ENCODE results near the gene GLI3. TPM values are rescaled to one million over a fixed set of nuclear protein-coding genes. Genes with fewer than 3 reads are reported as not detected.
A peak's percentile ranks its signal among the peaks of the same experiment; 100 is the strongest.

The GLI3 gene
- total RNA-seq, 4 donors from 2014 or later: 8.6 to 12.6 (median 8.7) TPM

GRCh38 chr7:41924796-41925195 is 312.2 kb downstream of the GLI3 start:
- 86% methylated on average over 9 of the region's 9 CpGs for WGBS, 2 donors
- no peak for DNase-seq (ENCODE audit: low spot score in 2 of 2)
- TF ChIP-seq POLR2A (IDR thresholded peaks at IDR 0.05) (no peak), EP300 (IDR thresholded peaks at IDR 0.05) (no peak)

GRCh38 chr7:41922373-41922772 is 314.6 kb downstream of the GLI3 start:
- DNase-seq (ENCODE audit: low spot score in 2 of 2): no peak
- 76 to 82% methylated on average over 2 of the region's 2 CpGs for WGBS, 2 donors
- no peaks in the 10 kb centered on the region for H3K36me3 ChIP-seq
- H3K27ac ChIP-seq: peak overlapping the region in 1 of 4 donors; percentile 15
- H3K4me3 ChIP-seq: no peak overlapping the region
- TF ChIP-seq POLR2A (IDR thresholded peaks at IDR 0.05) (no peak), EP300 (IDR thresholded peaks at IDR 0.05) (no peak), CTCF (IDR thresholded peaks at IDR 0.05) (no peak)
- H3K4me1 ChIP-seq: peaks cover 0 to 5% (median 0%) of the 10 kb centered on the region in 4 donors
- H3K9me3 ChIP-seq: no peaks in the 10 kb centered on the region
- H3K27me3 ChIP-seq: no peaks in the 10 kb centered on the region

More at GRCh38 chr7:41924796-41925195, 312.2 kb downstream of the GLI3 start:
- Histone ChIP-seq H3K27ac (no peak overlapping the region), H3K36me3 (no peaks in the 10 kb centered on the region), H3K27me3 (no peaks in the 10 kb centered on the region), H3K9me3 (no peaks in the 10 kb centered on the region), H3K4me3 (no peak overlapping the region), H3K4me1 (peaks cover 0 to 5% (median 0%) of the 10 kb centered on the region in 4 donors)

GRCh38 chr7:41921453-41921981 is 315.5 kb downstream of the GLI3 start:
- Histone ChIP-seq H3K27ac (peak overlapping the region in 1 of 4 donors; percentile 39), H3K27me3 (no peaks in the 10 kb centered on the region), H3K9me3 (no peaks in the 10 kb centered on the region), H3K4me1 (peaks cover 0 to 6% (median 3%) of the 10 kb centered on the region in 4 donors), H3K36me3 (no peaks in the 10 kb centered on the region), H3K4me3 (no peak overlapping the region)
- TF ChIP-seq CTCF (IDR thresholded peaks at IDR 0.05) (no peak), EP300 (IDR thresholded peaks at IDR 0.05) (peak in 1 of 2 donors; percentile 75)
- DNase-seq (ENCODE audit: low spot score in 2 of 2): peak in 1 of 2 donors; percentile 36
- WGBS, 2 donors: 59 to 71% methylated on average over 3 of the region's 3 CpGs

- no peaks in the 10 kb centered on the region for H3K27me3 ChIP-seq
- 84 to 89% methylated on average over 5 of the region's 5 CpGs for WGBS, 2 donors
- no peak for TF ChIP-seq EP300 (IDR thresholded peaks at IDR 0.05)
- no peak for TF ChIP-seq POLR2A (IDR thresholded peaks at IDR 0.05)
- no peak for TF ChIP-seq CTCF (IDR thresholded peaks at IDR 0.05)
- no peaks in the 10 kb centered on the region for H3K9me3 ChIP-seq
- H3K36me3 ChIP-seq: no peaks in the 10 kb centered on the region
- no peak for DNase-seq (ENCODE audit: low spot score in 2 of 2)
- H3K4me3 ChIP-seq: no peak overlapping the region
- H3K4me1 ChIP-seq: peaks cover 0 to 17% (median 3%) of the 10 kb centered on the region in 4 donors
- no peak overlapping the region for H3K27ac ChIP-seq
Measured at GRCh38 chr7:41918597-41918996, 318.4 kb downstream of the GLI3 start.

- H3K27ac ChIP-seq: peak overlapping the region in 1 of 4 donors; percentile 61
- H3K9me3 ChIP-seq: no peaks in the 10 kb centered on the region
- 26 to 27% methylated on average over 5 of the region's 5 CpGs for WGBS, 2 donors
- DNase-seq (ENCODE audit: low spot score in 2 of 2): peak in 1 of 2 donors; percentile 54
- peaks cover 0 to 17% (median 2%) of the 10 kb centered on the region in 4 donors for H3K4me1 ChIP-seq
- H3K4me3 ChIP-seq: no peak overlapping the region
- no peaks in the 10 kb centered on the region for H3K36me3 ChIP-seq
- H3K27me3 ChIP-seq: no peaks in the 10 kb centered on the region
- peak in 1 of 2 donors; percentile 89 for TF ChIP-seq EP300 (IDR thresholded peaks at IDR 0.05)
- TF ChIP-seq POLR2A (IDR thresholded peaks at IDR 0.05): no peak
- no peak for TF ChIP-seq CTCF (IDR thresholded peaks at IDR 0.05)
Measured at GRCh38 chr7:41916450-41916927, 320.5 kb downstream of the GLI3 start.

Measured in tibial nerve (tissue), 4 donors.